Right lobe of liver (tissue), 4 donors: ENCODE measurements around the gene AGPAT2.

Experiments used
- CTCF ChIP-seq, 4 donors: fragments of 200-600 bp in 3 of 4; fragments of 450-650 bp in 1 of 4; IDR thresholded peaks; one replicate each; pipeline versions ENCODE4 v1.5.1 to v1.8.0; 2016 to 2022; ENCODE audit warnings: antibody characterized with exemption in 4 of 4, mild to moderate bottlenecking in 2 of 4
- POLR2A ChIP-seq: fragments of 450-650 bp; IDR thresholded peaks from one replicate; pipeline ENCODE4 v1.6.1; 2017; ENCODE audit warnings: antibody characterized with exemption, mild to moderate bottlenecking
- donor health status: DM: no; HTN: no; CAD: no.
- donor health status: DM: no; HTN: no; CAD: no.
- donor health status: DM: no; HTN: yes; CAD: no.

DNA sequence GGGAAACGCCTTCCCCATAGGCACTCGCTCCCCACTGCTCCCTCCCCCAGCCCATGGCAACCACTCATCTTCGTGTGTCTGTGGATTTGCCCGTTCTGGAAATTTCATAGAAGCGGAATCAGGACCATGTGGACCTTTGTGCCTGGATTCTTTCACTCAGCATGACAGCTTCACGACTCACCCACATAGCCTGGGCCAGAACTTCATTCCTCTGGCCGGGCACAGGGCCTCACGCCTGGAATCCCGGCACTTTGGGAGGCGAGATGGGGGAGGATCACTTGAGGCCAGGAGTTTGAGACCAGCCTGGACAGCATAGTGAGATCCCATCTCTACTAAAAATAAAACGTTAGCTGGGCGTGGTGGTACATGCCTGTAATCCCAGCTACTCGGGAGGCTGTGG lies 13.0 kb upstream of the AGPAT2 start:
- TF ChIP-seq CTCF (IDR thresholded peaks at IDR 0.05) (no peak), POLR2A (no peak)
